NT2/D1 (cell line): ENCODE results near the gene PXYLP1.

Experiments used
- DNase-seq: peaks from one replicate; pipeline ENCODE4 v3.0.0-alpha.2; 2011; ENCODE audit warnings: low read depth, low spot score
- H3K27me3 ChIP-seq: 2 replicates; pipeline ENCODE4 v1.6.0; 2011; ENCODE audit warnings: mild to moderate bottlenecking; ENCODE audit not compliant: insufficient read length, insufficient read depth
- H3K36me3 ChIP-seq: 2 replicates; pipeline ENCODE4 v1.6.1; 2011; ENCODE audit warnings: mild to moderate bottlenecking, low read length, mixed read lengths; ENCODE audit not compliant: insufficient read depth, insufficient read length
- H3K4me1 ChIP-seq: 2 replicates; pipeline ENCODE4 v1.5.1; 2011; ENCODE audit not compliant: insufficient read depth, insufficient read length
- H3K4me3 ChIP-seq: 2 replicates; pipeline ENCODE4 v1.5.1; 2011; ENCODE audit warnings: low read depth; ENCODE audit not compliant: insufficient read length
- H3K9ac ChIP-seq: 2 replicates; pipeline ENCODE4 v1.6.0; 2011; ENCODE audit warnings: low read depth; ENCODE audit not compliant: insufficient read length
- H3K9me3 ChIP-seq: 2 replicates; pipeline ENCODE4 v1.5.1; 2011; ENCODE audit warnings: mild to moderate bottlenecking, low read length; ENCODE audit not compliant: insufficient read depth
- SUZ12 ChIP-seq: IDR thresholded peaks from 2 replicates; pipeline ENCODE4 v1.6.1; 2011; ENCODE audit not compliant: insufficient read length, insufficient read depth; ENCODE audit errors: extremely low read depth
- YY1 ChIP-seq: IDR thresholded peaks from 2 replicates; pipeline ENCODE4 v1.6.1; 2011; ENCODE audit not compliant: insufficient read length, insufficient read depth
- ZNF274 ChIP-seq: IDR thresholded peaks from 2 replicates; pipeline ENCODE4 v1.6.1; 2011; ENCODE audit warnings: mild to moderate bottlenecking, low read depth, low read length

PXYLP1 gene

GRCh38 chr3:141337523-141337854 lies 105.9 kb downstream of the PXYLP1 start:
- TF ChIP-seq SUZ12 (no peak), YY1 (no peak), ZNF274 (no peak)
- no peak for DNase-seq
- no peaks in the 10 kb centered on the region for H3K4me1 ChIP-seq

GRCh38 chr3:141337991-141338390 lies 106.4 kb downstream of the PXYLP1 start:
- no peaks in the 10 kb centered on the region for H3K9me3 ChIP-seq
- no peak for DNase-seq
- no peaks in the 10 kb centered on the region for H3K27me3 ChIP-seq
- H3K4me3 ChIP-seq, result no peak overlapping the region
- no peaks in the 10 kb centered on the region for H3K36me3 ChIP-seq
- H3K9ac ChIP-seq, result no peak overlapping the region
- TF ChIP-seq ZNF274 (no peak), YY1 (no peak), SUZ12 (no peak)
- no peaks in the 10 kb centered on the region for H3K4me1 ChIP-seq

More at GRCh38 chr3:141337523-141337854, 105.9 kb downstream of the PXYLP1 start:
- Histone ChIP-seq H3K36me3 (no peaks in the 10 kb centered on the region), H3K4me3 (no peak overlapping the region), H3K27me3 (no peaks in the 10 kb centered on the region), H3K9me3 (no peaks in the 10 kb centered on the region), H3K9ac (no peak overlapping the region)

- Histone ChIP-seq H3K4me3 (no peak overlapping the region), H3K27me3 (no peaks in the 10 kb centered on the region), H3K9me3 (no peaks in the 10 kb centered on the region), H3K9ac (no peak overlapping the region), H3K4me1 (no peaks in the 10 kb centered on the region), H3K36me3 (no peaks in the 10 kb centered on the region)
- TF ChIP-seq SUZ12 (no peak), ZNF274 (no peak), YY1 (no peak)
- DNase-seq, result no peak
Observed at GRCh38 chr3:141338881-141339280, 107.3 kb downstream of the PXYLP1 start.

- H3K9me3 ChIP-seq, result no peaks in the 10 kb centered on the region
- H3K4me3 ChIP-seq, result no peak overlapping the region
- no peaks in the 10 kb centered on the region for H3K36me3 ChIP-seq
- TF ChIP-seq ZNF274 (no peak), YY1 (no peak), SUZ12 (no peak)
- DNase-seq, result no peak
- H3K9ac ChIP-seq, result no peak overlapping the region
- H3K4me1 ChIP-seq, result no peaks in the 10 kb centered on the region
- no peaks in the 10 kb centered on the region for H3K27me3 ChIP-seq
Observed at GRCh38 chr3:141341536-141341935, 109.9 kb downstream of the PXYLP1 start.

- Histone ChIP-seq H3K4me1 (no peaks in the 10 kb centered on the region), H3K27me3 (no peaks in the 10 kb centered on the region), H3K4me3 (no peak overlapping the region), H3K9me3 (no peaks in the 10 kb centered on the region), H3K36me3 (no peaks in the 10 kb centered on the region), H3K9ac (no peak overlapping the region)
- DNase-seq, result no peak
- TF ChIP-seq SUZ12 (no peak), YY1 (no peak), ZNF274 (no peak)
Observed at GRCh38 chr3:141342386-141342785, 110.8 kb downstream of the PXYLP1 start.

- Histone ChIP-seq H3K4me3 (no peak overlapping the region), H3K27me3 (no peaks in the 10 kb centered on the region), H3K9me3 (no peaks in the 10 kb centered on the region), H3K9ac (no peak overlapping the region), H3K36me3 (no peaks in the 10 kb centered on the region), H3K4me1 (no peaks in the 10 kb centered on the region)
- TF ChIP-seq ZNF274 (no peak), SUZ12 (no peak), YY1 (no peak)
- no peak for DNase-seq
Observed at GRCh38 chr3:141343077-141343476, 111.5 kb downstream of the PXYLP1 start.

GRCh38 chr3:141343865-141344271 lies 112.2 kb downstream of the PXYLP1 start:
- H3K36me3 ChIP-seq, result no peaks in the 10 kb centered on the region
- H3K4me3 ChIP-seq, result no peak overlapping the region
- H3K4me1 ChIP-seq, result no peaks in the 10 kb centered on the region
- H3K9me3 ChIP-seq, result no peaks in the 10 kb centered on the region
- H3K27me3 ChIP-seq, result no peaks in the 10 kb centered on the region
- no peak for TF ChIP-seq YY1
- no peak for TF ChIP-seq ZNF274
- TF ChIP-seq SUZ12, result no peak
- no peak overlapping the region for H3K9ac ChIP-seq
- DNase-seq, result no peak
